Activated naive CD4-positive, alpha-beta T cell treated with anti-CD3 and anti-CD28 coated beads for 36 hours (primary cell): ENCODE results near the gene ZNF862. TPM values are rescaled to one million over a fixed set of nuclear protein-coding genes. Genes with fewer than 3 reads are reported as not detected.
A peak's percentile ranks its signal among the peaks of the same experiment; 100 is the strongest.

ENCODE experiments used
- CTCF ChIA-PET: fragments of 350-600 bp; sonication (Branson Sonifier 250); formaldehyde crosslinking; loops from one replicate; lab custom pipeline; 2021; ENCODE audit warnings: antibody characterized with exemption; lab: Charles Lee
- DNase-seq: peaks from one replicate; pipeline ENCODE4 v3.0.0-alpha.2; 2020
- H3K27ac Mint-ChIP-seq: one replicate; pipeline ENCODE4 v1.8.0; 2021; ENCODE audit warnings: mild to moderate bottlenecking, mixed read lengths
- H3K27me3 Mint-ChIP-seq: one replicate; pipeline ENCODE4 v1.8.0; 2021; ENCODE audit warnings: low read depth, mixed read lengths
- H3K36me3 Mint-ChIP-seq: one replicate; pipeline ENCODE4 v1.8.0; 2021; ENCODE audit warnings: low read depth, mixed read lengths
- H3K4me1 Mint-ChIP-seq: one replicate; pipeline ENCODE4 v1.8.0; 2021; ENCODE audit warnings: low read depth, mixed read lengths
- H3K4me3 Mint-ChIP-seq: one replicate; pipeline ENCODE4 v1.8.0; 2021; ENCODE audit warnings: mild to moderate bottlenecking, moderate library complexity, mixed read lengths
- H3K9me3 Mint-ChIP-seq: one replicate; pipeline ENCODE4 v1.8.0; 2021; ENCODE audit warnings: mixed read lengths
- intact Hi-C: fragments of 100-400 bp; cut with micrococcal nuclease; formaldehyde crosslinking; loops from one replicate; pipeline ENCODE4 v1.15.1; 2023
- total RNA-seq, 2 experiments: library from RNA; stranded (reverse); gene quantifications; one replicate each; pipeline ENCODE4 v1.2.3, GENCODE V29; 2021

ZNF862 gene
- total RNA-seq, 2 experiments from 2014 or later = 17.6 to 19.4 TPM

GRCh38 chr7:149854611-149855360 is 16.6 kb downstream of the ZNF862 start:
- Mint-ChIP-seq H3K9me3 (no peaks in the 10 kb centered on the region), H3K4me3 (no peak overlapping the region), H3K36me3 (peaks cover 8% of the 10 kb centered on the region), H3K4me1 (peaks cover 57% of the 10 kb centered on the region), H3K27ac (no peak overlapping the region), H3K27me3 (no peaks in the 10 kb centered on the region)
- DNase-seq = peak; percentile 70
- CTCF ChIA-PET = interaction anchor here (0.6 to 2.9 kb wide), 7 partner anchors 10 to 30 kb away, joined by 3 to 12 read pairs (median 3); partner anchors contain the start of gene ZNF862
- intact Hi-C loops = loop anchor here (1.0 to 2.0 kb wide), 3 partner anchors 10 to 48 kb away; partner anchors contain the start of gene ZNF862

- CTCF ChIA-PET = interaction anchor here (1.0 to 2.9 kb wide), 5 partner anchors 12 to 26 kb away, joined by 3 to 12 read pairs (median 3); partner anchors contain the start of gene ZNF862
Measured at GRCh38 chr7:149855361-149856305, 17.5 kb downstream of the ZNF862 start.

GRCh38 chr7:149856583-149856982 is 18.4 kb downstream of the ZNF862 start:
- DNase-seq = peak; percentile 58
- CTCF ChIA-PET = interaction anchor here (2.9 kb wide), 1 partner anchor 13 kb away, joined by 12 read pairs; no protein-coding TSS in a partner anchor
- peaks cover 19% of the 10 kb centered on the region for H3K36me3 Mint-ChIP-seq
- intact Hi-C loops = loop anchor here (1.0 kb wide), 1 partner anchor 14 kb away; no protein-coding TSS in a partner anchor
- no peaks in the 10 kb centered on the region for H3K9me3 Mint-ChIP-seq
- H3K4me1 Mint-ChIP-seq = peaks cover 53% of the 10 kb centered on the region
- H3K27me3 Mint-ChIP-seq = no peaks in the 10 kb centered on the region
- H3K27ac Mint-ChIP-seq = peak overlapping the region; percentile 87
- peak overlapping the region; percentile 36 for H3K4me3 Mint-ChIP-seq

More at GRCh38 chr7:149855361-149856305, 17.5 kb downstream of the ZNF862 start:
- Mint-ChIP-seq H3K27ac (peak overlapping the region; percentile 69), H3K4me1 (peaks cover 54% of the 10 kb centered on the region), H3K27me3 (no peaks in the 10 kb centered on the region), H3K9me3 (no peaks in the 10 kb centered on the region), H3K4me3 (peak overlapping the region; percentile 38), H3K36me3 (peaks cover 16% of the 10 kb centered on the region)
- no peak for DNase-seq
- intact Hi-C loops = loop anchor here (1.0 to 2.0 kb wide), 3 partner anchors 15 to 49 kb away; partner anchors contain the start of gene ZNF862

GRCh38 chr7:149859369-149859768 is 21.2 kb downstream of the ZNF862 start:
- H3K36me3 Mint-ChIP-seq = peaks cover 18% of the 10 kb centered on the region
- H3K4me1 Mint-ChIP-seq = peaks cover 58% of the 10 kb centered on the region

GRCh38 chr7:149859876-149860275 is 21.7 kb downstream of the ZNF862 start:
- Mint-ChIP-seq H3K27me3 (no peaks in the 10 kb centered on the region), H3K9me3 (no peaks in the 10 kb centered on the region), H3K4me3 (no peak overlapping the region), H3K36me3 (peaks cover 19% of the 10 kb centered on the region), H3K4me1 (peaks cover 57% of the 10 kb centered on the region), H3K27ac (no peak overlapping the region)
- intact Hi-C loops = no loop called here
- CTCF ChIA-PET = no interaction called here
- DNase-seq = no peak

More at GRCh38 chr7:149859369-149859768, 21.2 kb downstream of the ZNF862 start:
- CTCF ChIA-PET = no interaction called here
- no peak overlapping the region for H3K27ac Mint-ChIP-seq
- intact Hi-C loops = no loop called here
- H3K4me3 Mint-ChIP-seq = no peak overlapping the region
- no peaks in the 10 kb centered on the region for H3K9me3 Mint-ChIP-seq
- no peaks in the 10 kb centered on the region for H3K27me3 Mint-ChIP-seq
- no peak for DNase-seq

GRCh38 chr7:149860821-149861727 is 22.9 kb downstream of the ZNF862 start:
- intact Hi-C loops = no loop called here
- no peaks in the 10 kb centered on the region for H3K9me3 Mint-ChIP-seq
- no peaks in the 10 kb centered on the region for H3K27me3 Mint-ChIP-seq
- no peak overlapping the region for H3K4me3 Mint-ChIP-seq
- CTCF ChIA-PET = interaction anchor here (1.1 to 2.1 kb wide), 5 partner anchors 9 to 22 kb away, joined by 3 to 12 read pairs (median 5); no protein-coding TSS in a partner anchor
- DNase-seq = no peak
- no peak overlapping the region for H3K27ac Mint-ChIP-seq
- peaks cover 22% of the 10 kb centered on the region for H3K36me3 Mint-ChIP-seq
- peaks cover 57% of the 10 kb centered on the region for H3K4me1 Mint-ChIP-seq

GRCh38 chr7:149861728-149862045 is 23.5 kb downstream of the ZNF862 start:
- intact Hi-C loops = no loop called here
- Mint-ChIP-seq H3K36me3 (peaks cover 18% of the 10 kb centered on the region), H3K9me3 (no peaks in the 10 kb centered on the region), H3K27ac (no peak overlapping the region), H3K4me3 (no peak overlapping the region), H3K27me3 (no peaks in the 10 kb centered on the region), H3K4me1 (peaks cover 57% of the 10 kb centered on the region)
- CTCF ChIA-PET = interaction anchor here (1.1 to 2.1 kb wide), 5 partner anchors 8 to 22 kb away, joined by 3 to 12 read pairs (median 5); no protein-coding TSS in a partner anchor
- no peak for DNase-seq

- no peak for DNase-seq
- H3K4me1 Mint-ChIP-seq = peaks cover 58% of the 10 kb centered on the region
- H3K36me3 Mint-ChIP-seq = peaks cover 18% of the 10 kb centered on the region
- intact Hi-C loops = no loop called here
- no peaks in the 10 kb centered on the region for H3K9me3 Mint-ChIP-seq
- CTCF ChIA-PET = interaction anchor here (0.8 to 2.1 kb wide), 3 partner anchors 9 to 23 kb away, joined by 4 to 12 read pairs (median 4); no protein-coding TSS in a partner anchor
- no peak overlapping the region for H3K4me3 Mint-ChIP-seq
- H3K27ac Mint-ChIP-seq = no peak overlapping the region
- H3K27me3 Mint-ChIP-seq = no peaks in the 10 kb centered on the region
Measured at GRCh38 chr7:149862156-149862555, 24.0 kb downstream of the ZNF862 start.

- Mint-ChIP-seq H3K36me3 (peaks cover 20% of the 10 kb centered on the region), H3K9me3 (no peaks in the 10 kb centered on the region), H3K27ac (no peak overlapping the region), H3K4me1 (peaks cover 63% of the 10 kb centered on the region), H3K27me3 (no peaks in the 10 kb centered on the region), H3K4me3 (no peak overlapping the region)
- CTCF ChIA-PET = no interaction called here
- intact Hi-C loops = no loop called here
- DNase-seq = no peak
Measured at GRCh38 chr7:149863500-149863899, 25.3 kb downstream of the ZNF862 start.

- intact Hi-C loops = loop anchor here (2.0 kb wide), 1 partner anchor 91 kb away; the partner anchor contains the start of gene ZNF467
- H3K4me3 Mint-ChIP-seq = no peak overlapping the region
- H3K27me3 Mint-ChIP-seq = no peaks in the 10 kb centered on the region
- peak overlapping the region; percentile 69 for H3K27ac Mint-ChIP-seq
- H3K36me3 Mint-ChIP-seq = peaks cover 23% of the 10 kb centered on the region
- H3K4me1 Mint-ChIP-seq = peaks cover 68% of the 10 kb centered on the region
- H3K9me3 Mint-ChIP-seq = no peaks in the 10 kb centered on the region
- no peak for DNase-seq
- CTCF ChIA-PET = interaction anchor here (1.2 to 1.3 kb wide), 2 partner anchors 22 to 63 kb away, joined by 3 to 4 read pairs; no protein-coding TSS in a partner anchor
Measured at GRCh38 chr7:149864023-149864422, 25.8 kb downstream of the ZNF862 start.

GRCh38 chr7:149864751-149865150 is 26.6 kb downstream of the ZNF862 start:
- DNase-seq = no peak
- Mint-ChIP-seq H3K4me1 (peaks cover 73% of the 10 kb centered on the region), H3K36me3 (peaks cover 28% of the 10 kb centered on the region), H3K9me3 (no peaks in the 10 kb centered on the region), H3K27me3 (no peaks in the 10 kb centered on the region), H3K4me3 (no peak overlapping the region), H3K27ac (peak overlapping the region; percentile 93)
- intact Hi-C loops = loop anchor here (1.0 to 2.0 kb wide), 2 partner anchors 9 to 92 kb away; partner anchors contain the start of genes ATP6V0E2 and ZNF467
- CTCF ChIA-PET = interaction anchor here (0.8 to 1.5 kb wide), 5 partner anchors 10 to 64 kb away, joined by 3 to 4 read pairs (median 3); no protein-coding TSS in a partner anchor
